K562 (cell line): ENCODE results near the gene GNB5. TPM values are rescaled to one million over a fixed set of nuclear protein-coding genes. Genes with fewer than 3 reads are reported as not detected.

ENCODE experiments used
- ATAC-seq: fragments of 200-7000 bp; cut with Tn5 transposase; 3 replicates; pipeline ENCODE4 v1.9.1; 2020; ENCODE audit warnings: moderate library complexity
- BruUV-seq: library from RNA; stranded (reverse); fragments of 400-500 nt; replicated peaks from 2 replicates; lab custom pipeline; 2021; lab: Mats Ljungman, UMichigan
- CTCF ChIA-PET: fragments of 300-600 bp; formaldehyde crosslinking; extraction: SDS; loops from one replicate; lab custom pipeline; 2021; ENCODE audit warnings: low intra/inter-chr PET ratio; lab: Yijun Ruan, JAX
- POLR2A ChIA-PET: fragments of 300-600, 350-650 bp; sonication (Branson Sonifier 250); formaldehyde crosslinking; extraction: SDS; loops from one replicate; lab custom pipeline; 2021; ENCODE audit warnings: antibody characterized with exemption, inconsistent platforms; lab: Yijun Ruan, JAX
- DNase-seq, 4 experiments: peaks; one replicate each; pipeline versions ENCODE4 v3.0.0 to v3.0.0-alpha.2; 2011 to 2018; ENCODE audit warnings: low spot score in 3 of 4, mixed read lengths in 3 of 4; ENCODE audit errors: extremely low read depth in 1 of 4
- FAIRE-seq: peaks from 2 replicates; lab custom pipeline; 2011; peaks lifted over from hg19 to GRCh38; lab: Jason Lieb, UNC
- H2AFZ ChIP-seq: 2 replicates; pipeline ENCODE4 v1.6.0; 2011; ENCODE audit warnings: low read depth, low read length, control low read depth, inconsistent platforms
- H3K27ac ChIP-seq: fragments of 200-600 bp; 3 replicates; pipeline ENCODE4 v1.8.0; 2011; ENCODE audit warnings: low read depth, mild to moderate bottlenecking, control low read depth, inconsistent platforms, low read length, moderate library complexity, mixed read lengths; ENCODE audit errors: extremely low read depth
- H3K27me3 ChIP-seq, 2 experiments: fragments of 300-600 bp in 1 of 2; 2 replicates in 1 of 2; 3 replicates in 1 of 2; pipeline versions ENCODE4 v1.6.0 to v1.8.0; 2011; ENCODE audit warnings: inconsistent platforms in 2 of 2, low read length in 2 of 2, mild to moderate bottlenecking in 1 of 2, mixed read lengths in 1 of 2, moderate library complexity in 1 of 2; ENCODE audit not compliant: control insufficient read depth in 2 of 2, insufficient read depth in 2 of 2
- H3K36me3 ChIP-seq: fragments of 300-600 bp; 3 replicates; pipeline ENCODE4 v1.8.0; 2011; ENCODE audit warnings: mild to moderate bottlenecking, low read length, inconsistent platforms; ENCODE audit not compliant: control insufficient read depth, insufficient read depth
- H3K4me1 ChIP-seq, 2 experiments: fragments of 200-600 bp in 1 of 2; replicated peaks in 1 of 2; 2 replicates in 1 of 2; 3 replicates in 1 of 2; pipeline versions ENCODE4 v1.5.1 to v1.8.0; 2011; ENCODE audit warnings: inconsistent platforms in 2 of 2, low read length in 2 of 2, mild to moderate bottlenecking in 1 of 2, mixed read lengths in 1 of 2, moderate library complexity in 1 of 2; ENCODE audit not compliant: control insufficient read depth in 2 of 2, insufficient read depth in 2 of 2
- H3K4me2 ChIP-seq: 2 replicates; pipeline ENCODE4 v1.6.1; 2011; ENCODE audit warnings: low read length, control low read depth, inconsistent platforms, mixed read lengths; ENCODE audit not compliant: insufficient read depth
- H3K4me3 ChIP-seq: fragments of 200-600 bp; sonication (generic), shearing (Covaris generic); 2 replicates; pipeline ENCODE4 v1.5.1; 2016; ENCODE audit warnings: control low read depth, inconsistent platforms
- H3K79me2 ChIP-seq: fragments of 200-600 bp; 3 replicates; pipeline ENCODE4 v1.8.0; 2011; ENCODE audit warnings: low read length, inconsistent platforms; ENCODE audit not compliant: control insufficient read depth, insufficient read depth
- H3K9ac ChIP-seq, 2 experiments: 2 replicates each; pipeline versions ENCODE4 v1.6.0 to v1.6.1; 2011; ENCODE audit warnings: low read depth in 2 of 2, low read length in 2 of 2, control low read depth in 1 of 2, inconsistent platforms in 1 of 2, mild to moderate bottlenecking in 1 of 2, mixed read lengths in 1 of 2; ENCODE audit not compliant: insufficient read depth in 1 of 2
- H3K9me1 ChIP-seq: one replicate; pipeline ENCODE4 v1.6.0; 2011; ENCODE audit warnings: inconsistent platforms, mild to moderate bottlenecking, low read length, moderate library complexity; ENCODE audit not compliant: control insufficient read depth, insufficient read depth
- H3K9me3 ChIP-seq: replicated peaks from 2 replicates; pipeline ENCODE4 v1.5.1; 2011; ENCODE audit warnings: low read depth, low read length, inconsistent platforms; ENCODE audit not compliant: control insufficient read depth, insufficient read depth
- H4K20me1 ChIP-seq: replicated peaks from 2 replicates; pipeline ENCODE4 v1.6.1; 2011; ENCODE audit warnings: low read length, inconsistent platforms, mixed read lengths; ENCODE audit not compliant: control insufficient read depth, insufficient read depth
- ATF1 ChIP-seq, 2 experiments: fragments of 450-650 bp in 1 of 2; IDR thresholded peaks; 2 replicates each; pipeline ENCODE4 v1.6.1; 2016; ENCODE audit warnings: missing compliant biosample characterization in 1 of 2, missing genetic modification characterization in 1 of 2
- BHLHE40 ChIP-seq: IDR thresholded peaks from 2 replicates; pipeline ENCODE4 v1.6.1; 2011; ENCODE audit warnings: low read length, improper control_type of control experiment
- BMI1 ChIP-seq: fragments of 150-350 bp; IDR thresholded peaks from 2 replicates; pipeline ENCODE4 v1.6.1; 2014; ENCODE audit warnings: low read length
- CEBPG ChIP-seq, 3 experiments: fragments of 200-800 bp in 1 of 3; sonication (Bioruptor generic) in 1 of 3; sonication (generic) in 1 of 3; formaldehyde crosslinking in 1 of 3; IDR thresholded peaks in 2 of 3; conservative IDR thresholded peaks in 1 of 3; 2 replicates each; pipeline versions ENCODE4 v1.6.1 to v1.8.0; 2016 to 2022; ENCODE audit warnings: missing compliant biosample characterization in 2 of 3, missing genetic modification characterization in 2 of 3, mild to moderate bottlenecking in 1 of 3, missing genetic modification reagents in 1 of 3
- CEBPZ ChIP-seq: fragments of 150-350 bp; IDR thresholded peaks from 2 replicates; pipeline ENCODE4 v1.6.1; 2014; ENCODE audit warnings: low read depth, mild to moderate bottlenecking, low read length, borderline replicate concordance
- CREB5 ChIP-seq: fragments of 250-450 bp; sonication (Bioruptor Pico); IDR thresholded peaks from 2 replicates; pipeline ENCODE4 v1.5.0; 2020; ENCODE audit warnings: mild to moderate bottlenecking
- CXXC5 ChIP-seq: fragments of 250-450 bp; sonication (Bioruptor Pico); IDR thresholded peaks from 2 replicates; pipeline ENCODE4 v1.8.0; 2022; ENCODE audit warnings: inconsistent platforms, mild to moderate bottlenecking, moderate library complexity
- FIP1L1 ChIP-seq: fragments of 200-400 bp; formaldehyde crosslinking; IDR thresholded peaks from 2 replicates; pipeline ENCODE4 v1.6.1; 2018; ENCODE audit warnings: mild to moderate bottlenecking, low read depth, low read length; ENCODE audit not compliant: poor library complexity, severe bottlenecking
- JUN ChIP-seq, 2 experiments: sonication (generic) in 1 of 2; formaldehyde crosslinking in 1 of 2; IDR thresholded peaks; 2 replicates each; pipeline versions ENCODE4 v1.6.1 to v1.8.0; 2012 to 2022; ENCODE audit warnings: borderline replicate concordance in 2 of 2, mild to moderate bottlenecking in 2 of 2, improper control_type of control experiment in 1 of 2, low read depth in 1 of 2, low read length in 1 of 2, missing genetic modification reagents in 1 of 2
- NBN ChIP-seq: fragments of 450-650 bp; IDR thresholded peaks from 2 replicates; pipeline ENCODE4 v1.6.1; 2016; ENCODE audit warnings: low read depth, mild to moderate bottlenecking
- NR2C2 ChIP-seq, 2 experiments: fragments of 200-800 bp in 1 of 2; sonication (Bioruptor generic) in 1 of 2; sonication (generic) in 1 of 2; formaldehyde crosslinking in 1 of 2; IDR thresholded peaks; 2 replicates each; pipeline versions ENCODE4 v1.6.1 to v1.8.0; 2016 to 2022; ENCODE audit warnings: mild to moderate bottlenecking in 1 of 2, missing compliant biosample characterization in 1 of 2, missing genetic modification characterization in 1 of 2, missing genetic modification reagents in 1 of 2
- SMC3 ChIP-seq: conservative IDR thresholded peaks from 2 replicates; pipeline ENCODE4 v1.6.1; 2011; ENCODE audit warnings: low read depth, low read length, improper control_type of control experiment; ENCODE audit not compliant: insufficient read depth
- TEAD4 ChIP-seq, 2 experiments: sonication (generic) in 1 of 2; formaldehyde crosslinking in 1 of 2; IDR thresholded peaks; 2 replicates each; pipeline versions ENCODE4 v1.6.1 to v1.8.0; 2012 to 2022; ENCODE audit warnings: borderline replicate concordance in 1 of 2, inconsistent platforms in 1 of 2, low read length in 1 of 2, mild to moderate bottlenecking in 1 of 2, missing genetic modification reagents in 1 of 2
- U2AF2 ChIP-seq: fragments of 200-400 bp; formaldehyde crosslinking; optimal IDR thresholded peaks from 2 replicates; pipeline ENCODE3; 2017; ENCODE audit warnings: low read depth, mild to moderate bottlenecking, low read length
- ZNF347 ChIP-seq: fragments of 450-650 bp; formaldehyde crosslinking; IDR thresholded peaks from 2 replicates; pipeline ENCODE4 v1.4.0; 2020; ENCODE audit warnings: low read depth, mild to moderate bottlenecking, moderate library complexity
- ZNF551 ChIP-seq: fragments of 250-450 bp; sonication (Bioruptor Pico); IDR thresholded peaks from 2 replicates; pipeline ENCODE4 v1.5.0; 2021; ENCODE audit warnings: mild to moderate bottlenecking, moderate library complexity
- WGBS: fragments of 100-300 bp; shearing (Covaris generic); methylation state at CpG from one replicate; pipeline ENCODE4 v1.1.6; 2016; ENCODE audit warnings: low coverage, mixed read lengths; ENCODE audit not compliant: insufficient coverage; ENCODE audit errors: missing lambda C conversion rate; 5-methylcytosine and 5-hydroxymethylcytosine counted together
- in situ Hi-C: fragments of 300-500 bp; cut with MboI; formaldehyde crosslinking; loops from 4 replicates; pipeline ENCODE4 v1.15.0; 2018; ENCODE audit warnings: inconsistent platforms, mixed read lengths
- intact Hi-C: fragments of 100-400 bp; cut with micrococcal nuclease; formaldehyde crosslinking; loops from 2 replicates; pipeline ENCODE4 v1.14.2; 2022
- polyA plus RNA-seq, 8 experiments: library from polyadenylated mRNA; depleted of rRNA in 4 of 8; stranded (reverse) in 5 of 8; unstranded in 3 of 8; fragments of >200 nt; fragmentation: Nextera tagmentation in 2 of 8; fragmentation: Illumina TruSeq in 1 of 8; extraction: Ambion mirVana in 2 of 8; extraction: Trizol in 1 of 8; gene quantifications; 2 replicates each; pipeline versions ENCODE4 v1.2.1 to v1.2.3, GENCODE V29; 2011 to 2014; ENCODE audit warnings: inconsistent platforms in 1 of 8, missing spikeins in 1 of 8
- total RNA-seq, 7 experiments: library from RNA; depleted of rRNA in 6 of 7; stranded (reverse); fragments of >200 nt in 6 of 7; fragmentation: Illumina TruSeq in 2 of 7; extraction: Trizol in 2 of 7; gene quantifications; 2 replicates each; pipeline versions ENCODE4 v1.2.1 to v1.2.3, GENCODE V29; 2011 to 2021; ENCODE audit warnings: low replicate concordance in 1 of 7

GNB5 gene
- total and polyA plus RNA-seq, 9 of the 15 experiments (the other 6 are each of a cell fraction or from before 2014, with no cell fraction given): 0.11 to 2.1 (median 0.77) TPM

GRCh38 chr15:52228921-52229320 lies 37.7 kb upstream of the GNB5 start:
- H3K9me1 ChIP-seq: no peaks in the 10 kb centered on the region
- FAIRE-seq (no peak), ATAC-seq (peak; percentile 69), DNase-seq (peak; percentile 14 to 49 (median 43))
- H3K4me3 ChIP-seq: no peak overlapping the region
- CTCF ChIA-PET: interaction anchor here (1.4 kb wide), 1 partner anchor 247 kb away, joined by 3 read pairs; no protein-coding TSS in a partner anchor
- no peak overlapping the region for H3K9ac ChIP-seq
- peaks cover 11 to 29% of the 10 kb centered on the region in 2 experiments; a peak in 4 of 5 replicates for H3K27me3 ChIP-seq
- H3K9me3 ChIP-seq: no peaks in the 10 kb centered on the region
- H3K4me2 ChIP-seq: 0 out of 2 replicates have a peak overlapping the region, but pooled peaks have one; percentile 4
- POLR2A ChIA-PET: no interaction called here
- BruUV-seq: no TSS peak
- in situ Hi-C loops: no loop called here
- no peak overlapping the region for H3K27ac ChIP-seq
- intact Hi-C loops: loop anchor here (5.0 kb wide), 2 partner anchors 67 to 447 kb away; no protein-coding TSS in a partner anchor
- H3K36me3 ChIP-seq: no peaks in the 10 kb centered on the region
- H3K79me2 ChIP-seq: no peaks in the 10 kb centered on the region
- 6% methylated on average over 8 of the region's 8 CpGs for WGBS
- peak overlapping the region; percentile 27; the same call in 1 of the 2 replicates for H2AFZ ChIP-seq
- H4K20me1 ChIP-seq: no peaks in the 10 kb centered on the region
- H3K4me1 ChIP-seq: no peaks in the 10 kb centered on the region; a peak in 2 of 5 replicates
- TF ChIP-seq NR2C2 (CRISPR knock-in tag; IDR thresholded peaks at IDR 0.05): no peak
- no peak for TF ChIP-seq NR2C2 (tag; IDR thresholded peaks at IDR 0.05)
- no peak for TF ChIP-seq CEBPG (CRISPR knock-in tag; IDR thresholded peaks at IDR 0.05)
- TF ChIP-seq CEBPG (tag; conservative IDR thresholded peaks at IDR 0.05 in 1 of 2, IDR thresholded peaks at IDR 0.05 in 1 of 2): peak in 1 of 2 experiments; percentile 64; a peak in 1 of 4 replicates
- TF ChIP-seq CEBPZ: no peak
- no peak for TF ChIP-seq U2AF2
- no peak for TF ChIP-seq ZNF551 (CRISPR knock-in tag)
- TF ChIP-seq BMI1: no peak
- TF ChIP-seq JUN (IDR thresholded peaks at IDR 0.05; ENCODE audit: borderline replicate concordance, low read depth, low read length): 0 out of 2 replicates have a peak, but pooled peaks have one; percentile 33
- TF ChIP-seq JUN (CRISPR knock-in tag; IDR thresholded peaks at IDR 0.05; ENCODE audit: borderline replicate concordance): no peak
- no peak for TF ChIP-seq NBN
- no peak for TF ChIP-seq BHLHE40
- TF ChIP-seq FIP1L1: no peak
- TF ChIP-seq ZNF347 (CRISPR knock-in tag): no peak
- no peak for TF ChIP-seq TEAD4 (IDR thresholded peaks at IDR 0.05; ENCODE audit: low read length)
- TF ChIP-seq TEAD4 (CRISPR knock-in tag; IDR thresholded peaks at IDR 0.05; ENCODE audit: borderline replicate concordance): no peak
- TF ChIP-seq ATF1 (CRISPR knock-in tag; IDR thresholded peaks at IDR 0.05): no peak
- peak; percentile 48 for TF ChIP-seq ATF1 (tag; IDR thresholded peaks at IDR 0.05)
- TF ChIP-seq SMC3: no peak
- TF ChIP-seq CXXC5: no peak
- no peak for TF ChIP-seq CREB5 (CRISPR knock-in tag)
